ENCODE results near the gene NCK2.

GRCh38 chr2:105812180-105813044, 67.7 kb downstream of the NCK2 start:
- TF ChIP-seq POLR2A (IDR thresholded peaks at IDR 0.05; ENCODE audit: low read depth, low read length) (no peak), POLR2AphosphoS5 (IDR thresholded peaks at IDR 0.05; ENCODE audit: low read depth, low read length) (no peak)

Measured in GM12891 (cell line).